ENCODE results near the gene FOXP3.

Gene FOXP3

GRCh38 chrX:49249616-49250015, 14.9 kb downstream of the FOXP3 start:
- no peak for DNase-seq (ENCODE audit: low read depth in 2 of 2)

DNA sequence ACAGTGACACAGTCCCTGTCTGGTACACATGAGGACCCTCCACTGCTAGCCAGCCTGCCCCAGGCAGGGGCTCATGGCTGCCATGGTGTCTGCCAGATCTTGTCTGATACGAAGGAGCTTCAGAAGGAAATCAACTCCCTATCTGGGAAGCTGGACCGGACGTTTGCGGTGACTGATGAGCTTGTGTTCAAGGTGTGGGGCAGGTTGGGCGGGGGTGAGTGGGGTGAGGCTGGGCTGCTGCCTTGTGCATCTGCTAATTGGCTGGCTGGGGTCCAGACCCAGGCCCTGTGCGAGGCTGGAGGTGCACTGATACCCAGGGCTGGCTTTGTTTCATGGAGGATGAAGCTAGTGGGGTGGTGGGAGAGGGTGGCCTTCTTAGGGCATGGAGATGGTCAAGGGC, 15.4 kb downstream of the FOXP3 start:
- DNase-seq (ENCODE audit: low read depth in 2 of 2) = no peak

DNA sequence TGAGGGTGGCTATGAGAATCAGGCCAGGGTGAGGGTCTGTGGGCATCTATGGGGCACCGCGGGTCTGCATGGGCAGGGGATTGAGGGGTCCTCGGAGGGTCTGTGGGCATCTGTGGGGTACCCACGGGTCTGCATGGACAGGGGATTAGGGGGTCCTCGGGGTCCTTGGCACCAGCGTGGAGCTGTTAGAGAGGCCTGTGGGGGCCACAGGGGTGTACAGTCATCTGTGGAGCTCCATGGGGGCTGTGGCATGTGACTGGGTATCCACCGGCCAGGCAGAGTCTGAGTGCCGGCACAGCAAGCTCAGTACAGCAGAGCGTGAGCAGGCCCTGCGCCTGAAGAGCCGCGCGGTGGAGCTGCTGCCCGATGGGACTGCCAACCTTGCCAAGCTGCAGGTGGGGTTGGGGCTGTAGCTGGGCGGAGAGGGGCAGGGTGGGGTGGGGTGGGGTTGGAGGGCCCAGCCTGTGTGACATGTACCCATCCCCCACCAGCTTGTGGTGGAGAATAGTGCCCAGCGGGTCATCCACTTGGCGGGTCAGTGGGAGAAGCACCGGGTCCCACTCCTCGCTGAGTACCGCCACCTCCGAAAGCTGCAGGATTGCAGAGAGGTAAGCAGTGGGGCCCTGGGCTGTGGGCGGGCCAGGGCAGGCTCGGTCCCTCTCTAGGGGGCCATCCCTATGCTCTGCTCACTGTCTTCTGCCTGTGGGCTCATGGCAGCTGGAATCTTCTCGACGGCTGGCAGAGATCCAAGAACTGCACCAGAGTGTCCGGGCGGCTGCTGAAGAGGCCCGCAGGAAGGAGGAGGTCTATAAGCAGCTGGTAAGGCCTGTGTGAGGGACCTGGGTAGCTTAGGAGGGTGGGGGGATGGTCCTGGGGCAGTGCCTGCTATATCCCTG, 16.3 kb downstream of the FOXP3 start:
- DNase-seq (ENCODE audit: low read depth in 2 of 2) = no peak

GRCh38 chrX:49247346-49247745, 17.2 kb downstream of the FOXP3 start:
- DNase-seq (ENCODE audit: low read depth in 2 of 2) = no peak

GRCh38 chrX:49246541-49246940, 18.0 kb downstream of the FOXP3 start:
- no peak for DNase-seq (ENCODE audit: low read depth in 2 of 2)

GRCh38 chrX:49244207-49244606, 20.3 kb downstream of the FOXP3 start:
- no peak for DNase-seq (ENCODE audit: low read depth in 2 of 2)

GRCh38 chrX:49243166-49243565, 21.3 kb downstream of the FOXP3 start:
- DNase-seq (ENCODE audit: low read depth in 2 of 2) = no peak

DNA sequence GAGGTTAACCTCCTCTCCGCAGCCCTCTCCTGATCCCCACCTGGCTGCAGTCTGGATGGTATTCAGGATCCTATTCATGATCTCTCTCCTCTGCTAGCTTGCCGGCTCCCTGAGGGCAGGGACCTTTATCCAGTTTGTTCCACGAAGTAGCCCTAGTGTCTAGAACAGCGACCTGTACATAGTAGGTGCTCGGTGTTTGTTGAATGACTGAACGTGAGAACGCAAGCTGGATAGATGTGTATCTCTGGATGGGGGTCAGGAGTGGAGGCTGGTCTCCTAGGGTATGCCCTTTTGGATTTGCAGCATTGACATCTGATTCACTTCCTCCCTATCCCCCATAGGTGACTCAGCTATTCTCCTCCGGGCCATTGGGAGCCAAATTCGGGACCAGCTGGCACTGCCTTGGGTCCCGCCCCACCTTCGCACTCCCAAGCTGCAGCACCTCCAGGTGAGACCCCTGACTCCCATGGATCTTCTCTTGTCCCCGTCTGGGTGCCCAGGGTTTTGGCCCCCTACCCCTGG, 21.9 kb downstream of the FOXP3 start:
- no peak for DNase-seq (ENCODE audit: low read depth in 2 of 2)

- no peak for DNase-seq (ENCODE audit: low read depth in 2 of 2)
Observed at GRCh38 chrX:49238735-49239134, 25.8 kb downstream of the FOXP3 start.

DNA sequence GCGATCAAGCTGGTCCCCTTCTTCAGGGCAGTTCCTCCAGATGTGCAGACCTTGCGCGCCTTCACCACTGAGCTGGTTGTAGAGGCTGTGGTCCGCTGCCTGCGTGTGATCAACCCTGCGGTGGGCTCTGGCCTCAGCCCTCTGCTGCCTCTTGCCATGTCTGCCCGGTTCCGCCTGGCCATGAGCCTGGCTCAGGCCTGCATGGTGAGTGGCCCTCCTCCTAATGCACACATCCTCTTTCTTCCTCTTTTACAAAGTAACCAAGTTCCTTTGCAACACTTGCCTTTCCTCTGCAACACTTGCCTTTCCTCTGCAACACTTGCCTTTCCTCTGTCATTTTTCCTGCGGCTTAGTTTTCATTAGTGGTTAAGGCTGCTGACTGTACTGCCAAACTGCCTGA, 27.4 kb downstream of the FOXP3 start:
- no peak for DNase-seq (ENCODE audit: low read depth in 2 of 2)

- no peak for DNase-seq (ENCODE audit: low read depth in 2 of 2)
Observed at GRCh38 chrX:49233887-49234555, 30.5 kb downstream of the FOXP3 start.

DNA sequence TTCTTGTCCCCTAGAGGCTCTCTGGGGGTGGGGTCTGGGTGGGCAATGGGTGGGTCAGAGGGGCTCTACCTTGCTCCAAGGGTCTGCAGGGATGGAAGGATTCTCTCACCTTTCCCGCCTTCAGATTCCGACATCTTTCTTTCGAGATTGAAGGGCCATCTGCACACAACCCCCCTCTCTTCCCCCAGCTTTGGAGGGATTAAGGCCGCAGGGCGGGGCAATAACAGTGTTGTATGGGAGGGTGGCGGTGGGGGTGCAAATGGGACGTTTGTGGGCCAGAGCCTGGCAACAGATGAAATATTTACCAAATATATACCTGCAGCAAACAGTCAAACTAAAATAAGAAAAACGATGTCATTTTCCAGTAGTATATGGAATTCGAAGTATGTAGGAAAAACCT, 31.3 kb downstream of the FOXP3 start, which contains the start of gene CACNA1F:
Gene CACNA1F (minus strand): TSS at position 165 of the 400 bp plus-strand sequence. CDS start 31 bp downstream, at position 134.
- no peak for DNase-seq (ENCODE audit: low read depth in 2 of 2)

GRCh38 chrX:49232525-49232924, 32.0 kb downstream of the FOXP3 start:
- DNase-seq (ENCODE audit: low read depth in 2 of 2) = no peak

GRCh38 chrX:49231333-49232000, 33.0 kb downstream of the FOXP3 start:
- no peak for DNase-seq (ENCODE audit: low read depth in 2 of 2)

GRCh38 chrX:49230500-49231232, 33.8 kb downstream of the FOXP3 start:
- DNase-seq (ENCODE audit: low read depth in 2 of 2) = peak; percentile 49 to 61

DNA sequence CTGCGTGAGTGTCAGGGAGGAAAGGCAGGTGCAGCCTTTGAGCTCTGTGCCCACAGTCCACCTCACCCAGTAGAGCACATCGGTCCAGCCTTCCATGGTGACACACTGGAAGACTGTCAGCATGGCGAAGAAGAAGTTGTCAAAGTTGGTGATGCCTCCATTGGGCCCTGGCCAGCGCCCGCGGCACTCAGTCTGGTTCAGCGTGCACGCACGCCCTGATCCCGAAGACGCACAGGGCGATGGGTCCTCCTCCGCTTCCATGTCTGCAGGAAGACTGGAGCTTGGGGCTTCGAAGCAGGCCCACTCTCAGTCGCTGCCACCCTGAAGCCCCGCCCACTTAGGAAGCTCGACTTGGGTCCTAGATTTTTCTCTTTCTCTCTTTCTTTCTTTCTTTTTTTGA, 36.3 kb downstream of the FOXP3 start:
- no peak for DNase-seq (ENCODE audit: low read depth in 2 of 2)

DNA sequence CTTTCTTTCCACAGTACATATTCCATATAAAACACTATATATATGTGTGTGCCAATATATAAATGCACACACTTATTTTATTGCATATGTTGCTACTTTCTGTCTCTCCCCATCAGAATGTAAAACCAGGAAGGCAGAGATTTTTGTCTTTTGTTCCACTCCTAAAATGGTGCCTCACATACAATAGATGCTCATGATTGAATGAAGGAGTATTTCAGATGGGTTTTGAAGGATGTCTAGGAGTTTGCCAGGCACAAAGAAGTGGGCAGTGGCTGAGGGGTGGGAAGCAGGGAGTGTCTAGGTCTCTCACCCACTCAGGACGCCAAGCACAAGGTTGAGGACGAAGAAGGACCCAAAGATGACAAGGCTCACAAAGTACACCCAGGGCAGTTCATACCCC, 36.8 kb downstream of the FOXP3 start:
- no peak for DNase-seq (ENCODE audit: low read depth in 2 of 2)

GRCh38 chrX:49226946-49227345, 37.6 kb downstream of the FOXP3 start:
- no peak for DNase-seq (ENCODE audit: low read depth in 2 of 2)

- no peak for DNase-seq (ENCODE audit: low read depth in 2 of 2)
Observed at GRCh38 chrX:49225858-49226257, 38.7 kb downstream of the FOXP3 start.

GRCh38 chrX:49221868-49222267, 42.6 kb downstream of the FOXP3 start:
- DNase-seq (ENCODE audit: low read depth in 2 of 2) = no peak

GRCh38 chrX:49220100-49220499, 44.4 kb downstream of the FOXP3 start:
- no peak for DNase-seq (ENCODE audit: low read depth in 2 of 2)

Measured in stimulated activated CD8-positive, alpha-beta memory T cell treated with anti-CD3 and anti-CD28 coated beads, Interleukin-15, amount 100 ng/mL, for 48 hours (primary cell).